Measurements from ENCODE around the gene CD69. TPM values are rescaled to one million over a fixed set of nuclear protein-coding genes. Genes with fewer than 3 reads are reported as not detected.
A peak's percentile ranks its signal among the peaks of the same experiment; 100 is the strongest.

The CD69 gene
- total and polyA plus RNA-seq, 4 donors: 1.3 to 2.7 (median 1.7) TPM

- 84% methylated on average over 1 of the region's 1 CpG for WGBS
- H3K4me3 ChIP-seq (ENCODE audit: low read depth in 1 of 3, low read length in 3 of 3): peak overlapping the region in 1 of 3 donors; percentile 4
- no peaks in the 10 kb centered on the region for H3K36me3 ChIP-seq (ENCODE audit: control insufficient read depth in 4 of 4, insufficient read depth in 3 of 4, low read depth in 1 of 4, low read length in 3 of 4)
- H3K4me1 ChIP-seq (ENCODE audit: control insufficient read depth in 4 of 4, insufficient read depth in 4 of 4, low read length in 3 of 4): no peaks in the 10 kb centered on the region
- TF ChIP-seq GABPA (IDR thresholded peaks at IDR 0.05 in 1 of 2, conservative IDR thresholded peaks at IDR 0.05 in 1 of 2) (no peak), EGR1 (IDR thresholded peaks at IDR 0.05; ENCODE audit: low read depth in 2 of 2) (no peak), ZBTB33 (IDR thresholded peaks at IDR 0.05) (no peak), MAX (IDR thresholded peaks at IDR 0.05) (no peak), HNF4A (conservative IDR thresholded peaks at IDR 0.05) (no peak)
- peaks cover 0 to 2% (median 0%) of the 10 kb centered on the region in 4 donors for H3K27me3 ChIP-seq (ENCODE audit: control insufficient read depth in 4 of 4, insufficient read depth in 4 of 4, low read length in 3 of 4)
- peak overlapping the region in 1 of 2 donors; percentile 84 for H3K9ac ChIP-seq (ENCODE audit: low read depth in 1 of 2, low read length in 2 of 2)
- H3K9me3 ChIP-seq (ENCODE audit: control insufficient read depth in 4 of 4, low read length in 3 of 4): no peaks in the 10 kb centered on the region
- DNase-seq (ENCODE audit: low spot score): no peak
- H3K27ac ChIP-seq (ENCODE audit: low read depth in 1 of 2, low read length in 2 of 2): peak overlapping the region in 1 of 2 donors; percentile 6
Observed at GRCh38 chr12:9760120-9760519, 581 bp downstream of the CD69 start.

- Histone ChIP-seq H3K27ac (ENCODE audit: low read depth in 1 of 2, low read length in 2 of 2) (peak overlapping the region in 1 of 2 donors; percentile 6), H3K4me1 (ENCODE audit: control insufficient read depth in 4 of 4, insufficient read depth in 4 of 4, low read length in 3 of 4) (no peaks in the 10 kb centered on the region), H3K27me3 (ENCODE audit: control insufficient read depth in 4 of 4, insufficient read depth in 4 of 4, low read length in 3 of 4) (peaks cover 0 to 2% (median 0%) of the 10 kb centered on the region in 4 donors), H3K9ac (ENCODE audit: low read depth in 1 of 2, low read length in 2 of 2) (peak overlapping the region in 1 of 2 donors; percentile 84), H3K4me3 (ENCODE audit: low read depth in 1 of 3, low read length in 3 of 3) (peak overlapping the region in 1 of 3 donors; percentile 4), H3K9me3 (ENCODE audit: control insufficient read depth in 4 of 4, low read length in 3 of 4) (no peaks in the 10 kb centered on the region), H3K36me3 (ENCODE audit: control insufficient read depth in 4 of 4, insufficient read depth in 3 of 4, low read depth in 1 of 4, low read length in 3 of 4) (no peaks in the 10 kb centered on the region)
- WGBS: 79% methylated on average over 1 of the region's 1 CpG
- no peak for TF ChIP-seq FOXA1 (IDR thresholded peaks at IDR 0.05)
- TF ChIP-seq RXRA (IDR thresholded peaks at IDR 0.05): no peak
- no peak for TF ChIP-seq GABPA (IDR thresholded peaks at IDR 0.05 in 1 of 2, conservative IDR thresholded peaks at IDR 0.05 in 1 of 2)
- no peak for TF ChIP-seq SP1 (IDR thresholded peaks at IDR 0.05)
- TF ChIP-seq EGR1 (IDR thresholded peaks at IDR 0.05; ENCODE audit: low read depth in 2 of 2): no peak
- TF ChIP-seq MAX (IDR thresholded peaks at IDR 0.05): no peak
- TF ChIP-seq NR2F2 (IDR thresholded peaks at IDR 0.05): no peak
- no peak for TF ChIP-seq CTCF (IDR thresholded peaks at IDR 0.05; ENCODE audit: low read depth, low read length, missing input control)
- TF ChIP-seq HNF4G (IDR thresholded peaks at IDR 0.05): no peak
- no peak for TF ChIP-seq HNF4A (conservative IDR thresholded peaks at IDR 0.05)
- no peak for TF ChIP-seq ATF3 (IDR thresholded peaks at IDR 0.05)
- TF ChIP-seq JUND (IDR thresholded peaks at IDR 0.05): no peak
- TF ChIP-seq TAF1 (conservative IDR thresholded peaks at IDR 0.05): no peak
- no peak for TF ChIP-seq RAD21 (IDR thresholded peaks at IDR 0.05)
- no peak for TF ChIP-seq FOXA2 (IDR thresholded peaks at IDR 0.05)
- TF ChIP-seq ZBTB33 (IDR thresholded peaks at IDR 0.05): no peak
- no peak for DNase-seq (ENCODE audit: low spot score)
Observed at GRCh38 chr12:9759694-9760093, 1.0 kb downstream of the CD69 start.
